Esophagus muscularis mucosa (tissue), 4 donors: ENCODE measurements around the gene TMEM143. TPM values are rescaled to one million over a fixed set of nuclear protein-coding genes. Genes with fewer than 3 reads are reported as not detected.
A peak's percentile ranks its signal among the peaks of the same experiment; 100 is the strongest.
"Not testable (repeated sequence)": the region's sequence is repeated elsewhere in the genome, so short reads cannot be mapped to it uniquely, and the experiment has no call there.

Source experiments
- DNase-seq: peaks from one replicate; pipeline ENCODE4 v3.0.0-alpha.2; 2017; ENCODE audit errors: extremely low spot score
- H3K27ac ChIP-seq, 4 donors: fragments of 200-600 bp; sonication (generic); replicated peaks in 1 of 4; 1 replicate in 3 of 4; 2 replicates in 1 of 4; pipeline ENCODE4 v1.5.1; 2016 to 2019; ENCODE audit warnings: mild to moderate bottlenecking in 1 of 4
- H3K27me3 ChIP-seq, 4 donors: fragments of 200-600 bp; sonication (generic); one replicate each; pipeline versions ENCODE4 v1.5.1 to v1.6.0; 2016 to 2019
- H3K36me3 ChIP-seq, 4 donors: fragments of 200-600 bp; sonication (generic); one replicate each; pipeline ENCODE4 v1.5.1; 2016 to 2019
- H3K4me1 ChIP-seq, 4 donors: fragments of 200-600 bp; sonication (generic); one replicate each; pipeline ENCODE4 v1.5.1; 2016 to 2019
- H3K4me3 ChIP-seq, 4 donors: fragments of 200-600 bp; sonication (generic); 1 replicate in 2 of 4; 2 replicates in 2 of 4; pipeline ENCODE4 v1.5.1; 2016 to 2019; ENCODE audit warnings: mild to moderate bottlenecking in 4 of 4, moderate library complexity in 1 of 4
- H3K9me3 ChIP-seq, 4 donors: fragments of 200-600 bp; sonication (generic); 1 replicate in 3 of 4; 2 replicates in 1 of 4; pipeline ENCODE4 v1.5.1; 2016 to 2019
- CTCF ChIP-seq, 3 experiments: fragments of 200-600 bp in 2 of 3; fragments of 450-650 bp in 1 of 3; sonication (generic) in 2 of 3; IDR thresholded peaks; one replicate each; pipeline ENCODE4 v1.5.1; 2017 to 2019; ENCODE audit warnings: antibody characterized with exemption in 3 of 3, mild to moderate bottlenecking in 2 of 3, moderate library complexity in 1 of 3
- EP300 ChIP-seq: sonication (generic); formaldehyde crosslinking; IDR thresholded peaks from one replicate; pipeline ENCODE4 v1.6.1; 2017; ENCODE audit warnings: antibody characterized with exemption
- POLR2A ChIP-seq: fragments of 450-650 bp; IDR thresholded peaks from one replicate; pipeline ENCODE4 v1.6.1; 2017; ENCODE audit warnings: antibody characterized with exemption, moderate library complexity, mild to moderate bottlenecking, low read depth
- POLR2AphosphoS5 ChIP-seq, 2 donors: sonication (generic); formaldehyde crosslinking; IDR thresholded peaks; one replicate each; pipeline ENCODE4 v1.6.1; 2017; ENCODE audit warnings: antibody characterized with exemption in 2 of 2
- whole genome bisulfite sequencing: methylation state at CpG from one replicate; pipeline ENCODE4 v1.1.5; 2018; 5-methylcytosine and 5-hydroxymethylcytosine counted together
- intact Hi-C: fragments of 100-400 bp; cut with DNase I; formaldehyde crosslinking; loops from one replicate; pipeline ENCODE4 v1.15.1; 2023
- total RNA-seq, 4 donors: library from RNA; depleted of rRNA; stranded (reverse); fragments of >200 nt; gene quantifications; one replicate each; pipeline versions ENCODE4 v1.1.0 to v1.2.1, GENCODE V29; 2016

Gene TMEM143
- total RNA-seq, 4 donors from 2014 or later: 4.8 to 8.3 (median 7.1) TPM

- no peaks in the 10 kb centered on the region for H3K36me3 ChIP-seq
- TF ChIP-seq POLR2AphosphoS5 (IDR thresholded peaks at IDR 0.05) (no peak), EP300 (no peak), CTCF (IDR thresholded peaks at IDR 0.05) (no peak), POLR2A (no peak)
- no peaks in the 10 kb centered on the region for H3K9me3 ChIP-seq
- no peak overlapping the region for H3K27ac ChIP-seq
- DNase-seq: no peak
- peaks cover 25 to 59% (median 43%) of the 10 kb centered on the region in 4 donors for H3K4me1 ChIP-seq
- H3K4me3 ChIP-seq: no peak overlapping the region
- WGBS: 21% methylated on average over 6 of the region's 6 CpGs
- H3K27me3 ChIP-seq: peaks cover 7 to 76% (median 57%) of the 10 kb centered on the region in 4 donors
- intact Hi-C loops: no loop called here
These were observed 31.4 kb upstream of the TMEM143 start for GRCh38 chr19:48395170-48395455.

GRCh38 chr19:48394331-48395169 lies 30.8 kb upstream of the TMEM143 start:
- intact Hi-C loops: no loop called here

DNA sequence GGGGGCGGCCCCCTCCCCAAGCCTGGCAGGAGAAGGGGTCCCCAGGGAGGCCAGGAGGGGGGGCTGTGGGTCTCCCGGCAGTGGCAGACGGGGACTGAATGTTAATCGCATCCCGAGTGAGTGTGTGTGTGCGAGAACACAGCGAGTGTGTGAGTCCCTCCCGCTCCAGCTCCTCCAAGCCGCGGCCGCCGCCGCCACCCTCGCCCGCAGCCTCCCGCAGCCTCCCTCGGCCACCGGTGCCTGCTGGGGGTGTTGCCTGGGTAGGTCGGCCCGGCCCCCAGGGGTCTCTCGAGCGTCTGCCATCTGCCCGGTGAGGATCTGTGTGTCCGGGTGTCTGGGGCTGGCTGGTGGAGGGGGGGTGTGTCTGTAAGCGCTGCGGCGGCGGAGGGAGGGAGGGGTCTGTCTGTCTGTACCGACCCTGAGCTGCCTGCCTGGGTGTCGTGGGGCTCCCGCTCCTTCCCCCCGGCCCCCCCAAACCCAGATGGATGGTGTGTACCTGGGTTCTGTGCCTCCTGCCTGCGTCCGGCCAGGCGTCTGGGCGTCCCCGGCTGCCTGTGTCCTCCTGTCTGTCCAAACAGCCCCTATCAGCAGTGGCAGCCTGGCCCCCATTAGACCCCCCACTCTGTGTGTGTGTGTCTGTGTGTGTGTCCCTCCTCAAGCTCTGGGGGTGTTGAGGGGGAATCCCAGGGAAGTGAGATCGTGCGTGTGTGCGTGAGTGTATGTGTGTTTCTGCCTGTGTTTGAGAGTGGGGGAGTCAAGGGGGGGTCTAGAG lies 30.0 kb upstream of the TMEM143 start, which contains the start of gene GRIN2D:
Gene GRIN2D (plus strand): TSS at position 110 of the 772 bp plus-strand sequence. CDS start 4,725 bp downstream, outside the sequence.
- DNase-seq: no peak
- WGBS: 4% methylated on average over 9 of the region's 40 CpGs
- no peak for TF ChIP-seq POLR2AphosphoS5 (IDR thresholded peaks at IDR 0.05)
- TF ChIP-seq EP300: no peak
- TF ChIP-seq POLR2A: no peak
- TF ChIP-seq CTCF (IDR thresholded peaks at IDR 0.05): no peak
- H3K27ac ChIP-seq: no peak within 1 kb of the TSS
- H3K9me3 ChIP-seq: no peaks in the 10 kb centered on the region
- H3K4me1 ChIP-seq: peaks cover 28 to 67% (median 52%) of the 10 kb centered on the region in 4 donors
- intact Hi-C loops: no loop called here
- peak within 1 kb of the TSS in 2 of 4 donors; percentile 22 to 32 for H3K4me3 ChIP-seq
- H3K36me3 ChIP-seq: peaks cover 7 to 9% (median 8%) of the 10 kb centered on the region in 4 donors
- peaks cover 7 to 68% (median 56%) of the 10 kb centered on the region in 4 donors for H3K27me3 ChIP-seq

More at GRCh38 chr19:48394331-48395169, 30.8 kb upstream of the TMEM143 start:
- no peaks in the 10 kb centered on the region for H3K9me3 ChIP-seq
- peaks cover 28 to 62% (median 47%) of the 10 kb centered on the region in 4 donors for H3K4me1 ChIP-seq
- peaks cover 7 to 76% (median 57%) of the 10 kb centered on the region in 4 donors for H3K27me3 ChIP-seq
- no peak for DNase-seq
- peak overlapping the region in 2 of 4 donors; percentile 14 to 22 for H3K4me3 ChIP-seq
- H3K27ac ChIP-seq: no peak overlapping the region
- peaks cover 0 to 1% (median 0%) of the 10 kb centered on the region in 4 donors for H3K36me3 ChIP-seq
- WGBS: 6% methylated on average over 24 of the region's 38 CpGs
- TF ChIP-seq POLR2AphosphoS5 (IDR thresholded peaks at IDR 0.05): no peak
- TF ChIP-seq EP300: no peak
- no peak for TF ChIP-seq CTCF (IDR thresholded peaks at IDR 0.05)
- TF ChIP-seq POLR2A: no peak

GRCh38 chr19:48392860-48393558 lies 29.3 kb upstream of the TMEM143 start:
- intact Hi-C loops: no loop called here
- no peak for DNase-seq
- Histone ChIP-seq H3K27ac (no peak overlapping the region), H3K4me3 (no peak overlapping the region), H3K4me1 (peaks cover 27 to 63% (median 49%) of the 10 kb centered on the region in 4 donors), H3K27me3 (peaks cover 7 to 63% (median 54%) of the 10 kb centered on the region in 4 donors), H3K36me3 (peaks cover 12 to 17% (median 14%) of the 10 kb centered on the region in 4 donors), H3K9me3 (no peaks in the 10 kb centered on the region)
- 90% methylated on average over 13 of the region's 15 CpGs for WGBS
- TF ChIP-seq CTCF (IDR thresholded peaks at IDR 0.05): no peak
- no peak for TF ChIP-seq POLR2AphosphoS5 (IDR thresholded peaks at IDR 0.05)
- TF ChIP-seq POLR2A: no peak
- no peak for TF ChIP-seq EP300

- DNase-seq, intact Hi-C loops, H3K9me3 ChIP-seq: not testable (repeated sequence)
- Histone ChIP-seq H3K4me3 (peak overlapping the region in 1 of 4 donors; percentile 70), H3K4me1 (peaks cover 20 to 52% (median 40%) of the 10 kb centered on the region in 4 donors), H3K27me3 (peaks cover 7 to 52% (median 43%) of the 10 kb centered on the region in 4 donors), H3K36me3 (peaks cover 21 to 27% (median 25%) of the 10 kb centered on the region in 4 donors), H3K27ac (peak overlapping the region in 1 of 4 donors; percentile 91)
- 40% methylated on average over 1 of the region's 1 CpG for WGBS
These were observed 28.2 kb upstream of the TMEM143 start for GRCh38 chr19:48392006-48392344.
